ENCODE data around the gene MISFA.
"Not testable (repeated sequence)": the region's sequence is repeated elsewhere in the genome, so short reads cannot be mapped to it uniquely, and the experiment has no call there.

MISFA gene

GRCh38 chr11:18588297-18589252 lies 11.0 kb upstream of the MISFA start, which contains the start of gene UEVLD:
Gene UEVLD (minus strand): TSS chr11:18588734. CDS start chr11:18588654, 80 bp downstream.
- peaks cover 22% of the 10 kb centered on the region for H3K4me1 ChIP-seq (ENCODE audit: control insufficient read depth, insufficient read depth, low read length, poor library complexity, severe bottlenecking)
- peak; percentile 50 to 73 (median 67) for DNase-seq
- no peaks in the 10 kb centered on the region for H3K9me3 ChIP-seq (ENCODE audit: control insufficient read depth, low read length)
- H3K27ac ChIP-seq (ENCODE audit: insufficient read depth, low read length, poor library complexity, severe bottlenecking): peak within 1 kb of the TSS; percentile 88
- no peaks in the 10 kb centered on the region for H3K36me3 ChIP-seq (ENCODE audit: control insufficient read depth, insufficient read depth, low read length)
- peak within 1 kb of the TSS; percentile 67 for H3K4me3 ChIP-seq (ENCODE audit: insufficient read depth, low read depth, low read length, poor library complexity, severe bottlenecking)
- no peaks in the 10 kb centered on the region for H3K27me3 ChIP-seq (replicated peaks; ENCODE audit: control insufficient read depth, insufficient read depth, low read length, poor library complexity, severe bottlenecking)

GRCh38 chr11:18590571-18590970 lies 9.0 kb upstream of the MISFA start:
- H3K9me3 ChIP-seq (ENCODE audit: control insufficient read depth, low read length): no peaks in the 10 kb centered on the region
- H3K27me3 ChIP-seq (replicated peaks; ENCODE audit: control insufficient read depth, insufficient read depth, low read length, poor library complexity, severe bottlenecking): no peaks in the 10 kb centered on the region
- no peaks in the 10 kb centered on the region for H3K36me3 ChIP-seq (ENCODE audit: control insufficient read depth, insufficient read depth, low read length)
- H3K4me1 ChIP-seq (ENCODE audit: control insufficient read depth, insufficient read depth, low read length, poor library complexity, severe bottlenecking): peaks cover 22% of the 10 kb centered on the region
- no peak for DNase-seq
- H3K4me3 ChIP-seq (ENCODE audit: insufficient read depth, low read depth, low read length, poor library complexity, severe bottlenecking): no peak overlapping the region
- peak overlapping the region; percentile 88 for H3K27ac ChIP-seq (ENCODE audit: insufficient read depth, low read length, poor library complexity, severe bottlenecking)

- not testable (repeated sequence) for H3K4me3 ChIP-seq (ENCODE audit: insufficient read depth, low read depth, low read length, poor library complexity, severe bottlenecking); H3K9me3 ChIP-seq (ENCODE audit: control insufficient read depth, low read length); H3K27me3 ChIP-seq (replicated peaks; ENCODE audit: control insufficient read depth, insufficient read depth, low read length, poor library complexity, severe bottlenecking); H3K4me1 ChIP-seq (ENCODE audit: control insufficient read depth, insufficient read depth, low read length, poor library complexity, severe bottlenecking); H3K27ac ChIP-seq (ENCODE audit: insufficient read depth, low read length, poor library complexity, severe bottlenecking); H3K36me3 ChIP-seq (ENCODE audit: control insufficient read depth, insufficient read depth, low read length); DNase-seq
These were observed 5.5 kb upstream of the MISFA start for GRCh38 chr11:18594088-18594487.

GRCh38 chr11:18594999-18595749 lies 4.4 kb upstream of the MISFA start:
- Histone ChIP-seq H3K9me3 (ENCODE audit: control insufficient read depth, low read length) (no peaks in the 10 kb centered on the region), H3K4me1 (ENCODE audit: control insufficient read depth, insufficient read depth, low read length, poor library complexity, severe bottlenecking) (peaks cover 4% of the 10 kb centered on the region), H3K27ac (ENCODE audit: insufficient read depth, low read length, poor library complexity, severe bottlenecking) (no peak overlapping the region), H3K27me3 (replicated peaks; ENCODE audit: control insufficient read depth, insufficient read depth, low read length, poor library complexity, severe bottlenecking) (no peaks in the 10 kb centered on the region), H3K4me3 (ENCODE audit: insufficient read depth, low read depth, low read length, poor library complexity, severe bottlenecking) (no peak overlapping the region), H3K36me3 (ENCODE audit: control insufficient read depth, insufficient read depth, low read length) (no peaks in the 10 kb centered on the region)
- DNase-seq: no peak

- H3K4me3 ChIP-seq (ENCODE audit: insufficient read depth, low read depth, low read length, poor library complexity, severe bottlenecking): no peak overlapping the region
- no peak for DNase-seq
These were observed 1.5 kb downstream of the MISFA start for GRCh38 chr11:18600915-18601569.

GRCh38 chr11:18608376-18608775 lies 8.8 kb downstream of the MISFA start:
- no peaks in the 10 kb centered on the region for H3K4me1 ChIP-seq (ENCODE audit: control insufficient read depth, insufficient read depth, low read length, poor library complexity, severe bottlenecking)
- H3K4me3 ChIP-seq (ENCODE audit: insufficient read depth, low read depth, low read length, poor library complexity, severe bottlenecking): no peak overlapping the region
- peaks cover 34% of the 10 kb centered on the region for H3K36me3 ChIP-seq (ENCODE audit: control insufficient read depth, insufficient read depth, low read length)
- DNase-seq: no peak
- H3K27me3 ChIP-seq (replicated peaks; ENCODE audit: control insufficient read depth, insufficient read depth, low read length, poor library complexity, severe bottlenecking): no peaks in the 10 kb centered on the region
- H3K9me3 ChIP-seq (ENCODE audit: control insufficient read depth, low read length): no peaks in the 10 kb centered on the region
- H3K27ac ChIP-seq (ENCODE audit: insufficient read depth, low read length, poor library complexity, severe bottlenecking): no peak overlapping the region

More at GRCh38 chr11:18600915-18601569, 1.5 kb downstream of the MISFA start:
- Histone ChIP-seq H3K27ac (ENCODE audit: insufficient read depth, low read length, poor library complexity, severe bottlenecking) (no peak overlapping the region), H3K9me3 (ENCODE audit: control insufficient read depth, low read length) (no peaks in the 10 kb centered on the region), H3K36me3 (ENCODE audit: control insufficient read depth, insufficient read depth, low read length) (no peaks in the 10 kb centered on the region), H3K4me1 (ENCODE audit: control insufficient read depth, insufficient read depth, low read length, poor library complexity, severe bottlenecking) (no peaks in the 10 kb centered on the region), H3K27me3 (replicated peaks; ENCODE audit: control insufficient read depth, insufficient read depth, low read length, poor library complexity, severe bottlenecking) (no peaks in the 10 kb centered on the region)

- H3K36me3 ChIP-seq (ENCODE audit: control insufficient read depth, insufficient read depth, low read length): peaks cover 55% of the 10 kb centered on the region
- H3K27me3 ChIP-seq (replicated peaks; ENCODE audit: control insufficient read depth, insufficient read depth, low read length, poor library complexity, severe bottlenecking): no peaks in the 10 kb centered on the region
- no peaks in the 10 kb centered on the region for H3K9me3 ChIP-seq (ENCODE audit: control insufficient read depth, low read length)
- H3K27ac ChIP-seq (ENCODE audit: insufficient read depth, low read length, poor library complexity, severe bottlenecking): no peak overlapping the region
- H3K4me3 ChIP-seq (ENCODE audit: insufficient read depth, low read depth, low read length, poor library complexity, severe bottlenecking): no peak overlapping the region
- no peak for DNase-seq
- no peaks in the 10 kb centered on the region for H3K4me1 ChIP-seq (ENCODE audit: control insufficient read depth, insufficient read depth, low read length, poor library complexity, severe bottlenecking)
These were observed 11.6 kb downstream of the MISFA start for GRCh38 chr11:18611196-18611595.

- no peak for DNase-seq
- Histone ChIP-seq H3K36me3 (ENCODE audit: control insufficient read depth, insufficient read depth, low read length) (peaks cover 51% of the 10 kb centered on the region), H3K4me1 (ENCODE audit: control insufficient read depth, insufficient read depth, low read length, poor library complexity, severe bottlenecking) (peaks cover 9% of the 10 kb centered on the region)
These were observed 12.8 kb downstream of the MISFA start for GRCh38 chr11:18612394-18612793.

GRCh38 chr11:18614667-18615066 lies 15.1 kb downstream of the MISFA start:
- no peaks in the 10 kb centered on the region for H3K9me3 ChIP-seq (ENCODE audit: control insufficient read depth, low read length)
- no peaks in the 10 kb centered on the region for H3K27me3 ChIP-seq (replicated peaks; ENCODE audit: control insufficient read depth, insufficient read depth, low read length, poor library complexity, severe bottlenecking)
- peaks cover 25% of the 10 kb centered on the region for H3K4me1 ChIP-seq (ENCODE audit: control insufficient read depth, insufficient read depth, low read length, poor library complexity, severe bottlenecking)
- no peak for DNase-seq
- H3K36me3 ChIP-seq (ENCODE audit: control insufficient read depth, insufficient read depth, low read length): peaks cover 39% of the 10 kb centered on the region
- no peak overlapping the region for H3K4me3 ChIP-seq (ENCODE audit: insufficient read depth, low read depth, low read length, poor library complexity, severe bottlenecking)
- no peak overlapping the region for H3K27ac ChIP-seq (ENCODE audit: insufficient read depth, low read length, poor library complexity, severe bottlenecking)

More at GRCh38 chr11:18612394-18612793, 12.8 kb downstream of the MISFA start:
- Histone ChIP-seq H3K27ac (ENCODE audit: insufficient read depth, low read length, poor library complexity, severe bottlenecking) (no peak overlapping the region), H3K9me3 (ENCODE audit: control insufficient read depth, low read length) (no peaks in the 10 kb centered on the region), H3K27me3 (replicated peaks; ENCODE audit: control insufficient read depth, insufficient read depth, low read length, poor library complexity, severe bottlenecking) (no peaks in the 10 kb centered on the region), H3K4me3 (ENCODE audit: insufficient read depth, low read depth, low read length, poor library complexity, severe bottlenecking) (no peak overlapping the region)
